ENCODE measurements around the gene EEF2K. TPM values are rescaled to one million over a fixed set of nuclear protein-coding genes. Genes with fewer than 3 reads are reported as not detected.
A peak's percentile ranks its signal among the peaks of the same experiment; 100 is the strongest.

EEF2K gene
- total and polyA plus RNA-seq, 2 donors (not counting 1 experiment from before 2014, with no cell fraction given), result 11.8 to 28.7 TPM

DNA sequence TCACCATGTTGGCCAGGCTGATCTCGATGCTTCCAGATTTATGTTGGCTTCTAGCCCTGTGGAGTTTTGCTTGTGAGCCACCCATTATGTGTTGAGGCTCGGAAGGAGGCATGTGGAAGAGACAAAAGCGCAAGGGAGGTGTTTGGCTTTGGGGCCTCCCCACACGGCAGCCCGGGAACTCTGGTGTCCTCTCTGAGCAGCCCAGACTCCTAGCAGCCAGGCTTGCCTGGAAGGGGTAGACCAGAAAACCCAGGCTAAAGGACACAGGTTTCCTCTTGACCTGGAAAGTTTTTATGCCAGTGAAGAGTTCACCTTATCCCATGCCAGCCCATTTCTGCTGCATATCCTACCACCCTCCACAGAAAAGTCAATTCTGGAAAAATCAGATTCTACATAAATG lies 22.7 kb upstream of the EEF2K start:
- Histone ChIP-seq H3K4me1 (ENCODE audit: control insufficient read depth in 2 of 2, insufficient read depth in 2 of 2, low read length in 2 of 2) (peaks cover 4 to 5% of the 10 kb centered on the region in 2 donors), H3K4me2 (replicated peaks; ENCODE audit: low read depth, low read length, poor library complexity, severe bottlenecking) (no peak overlapping the region), H3K27me3 (replicated peaks in 1 of 4; ENCODE audit: control extremely low read depth in 1 of 4, control insufficient read depth in 3 of 4, insufficient read depth in 4 of 4, low read length in 3 of 4) (no peaks in the 10 kb centered on the region), H3K27ac (ENCODE audit: low read length in 2 of 2) (no peak overlapping the region), H4K20me1 (ENCODE audit: control insufficient read depth, insufficient read depth, low read length, poor library complexity, severe bottlenecking) (no peaks in the 10 kb centered on the region), H3K79me2 (ENCODE audit: control insufficient read depth, insufficient read depth, low read length) (no peaks in the 10 kb centered on the region), H2AFZ (ENCODE audit: insufficient read depth, low read depth, low read length, poor library complexity, severe bottlenecking) (no peak overlapping the region), H3K36me3 (replicated peaks in 1 of 2; ENCODE audit: control extremely low read depth in 1 of 2, control insufficient read depth in 1 of 2, extremely low read depth in 1 of 2, insufficient read depth in 2 of 2, low read length in 1 of 2) (no peaks in the 10 kb centered on the region), H3K9ac (ENCODE audit: low read length) (no peak overlapping the region), H3K9me3 (ENCODE audit: control extremely low read depth in 1 of 3, control insufficient read depth in 2 of 3, insufficient read depth in 1 of 3, low read length in 2 of 3) (no peaks in the 10 kb centered on the region), H3K4me3 (ENCODE audit: control extremely low read depth in 1 of 5, extremely low read depth in 1 of 5, insufficient read depth in 1 of 5, low read depth in 2 of 5, low read length in 4 of 5) (no peak overlapping the region)
- 100% methylated on average over 4 of the region's 5 CpGs for WGBS (ENCODE audit: insufficient coverage)
- POLR2A ChIA-PET, result no interaction called here
- Mint-ChIP-seq H3K9me3 (ENCODE audit: insufficient read depth) (no peaks in the 10 kb centered on the region), H3K27ac (no peak overlapping the region), H3K27me3 (no peaks in the 10 kb centered on the region), H3K4me1 (peaks cover 4% of the 10 kb centered on the region), H3K4me3 (no peak overlapping the region)
- no peak for DNase-seq
- CTCF ChIA-PET, result interaction anchor here (0.6 to 1.1 kb wide), 2 partner anchors 109 to 629 kb away, joined by 3 read pairs; no protein-coding TSS in a partner anchor
- ATAC-seq (ENCODE audit: low read depth), result no peak
- TF ChIP-seq EZH2 (IDR thresholded peaks at IDR 0.05; ENCODE audit: borderline replicate concordance, insufficient read depth, low read depth, low read length, poor library complexity, severe bottlenecking), result no peak
- TF ChIP-seq, protein P1, sequence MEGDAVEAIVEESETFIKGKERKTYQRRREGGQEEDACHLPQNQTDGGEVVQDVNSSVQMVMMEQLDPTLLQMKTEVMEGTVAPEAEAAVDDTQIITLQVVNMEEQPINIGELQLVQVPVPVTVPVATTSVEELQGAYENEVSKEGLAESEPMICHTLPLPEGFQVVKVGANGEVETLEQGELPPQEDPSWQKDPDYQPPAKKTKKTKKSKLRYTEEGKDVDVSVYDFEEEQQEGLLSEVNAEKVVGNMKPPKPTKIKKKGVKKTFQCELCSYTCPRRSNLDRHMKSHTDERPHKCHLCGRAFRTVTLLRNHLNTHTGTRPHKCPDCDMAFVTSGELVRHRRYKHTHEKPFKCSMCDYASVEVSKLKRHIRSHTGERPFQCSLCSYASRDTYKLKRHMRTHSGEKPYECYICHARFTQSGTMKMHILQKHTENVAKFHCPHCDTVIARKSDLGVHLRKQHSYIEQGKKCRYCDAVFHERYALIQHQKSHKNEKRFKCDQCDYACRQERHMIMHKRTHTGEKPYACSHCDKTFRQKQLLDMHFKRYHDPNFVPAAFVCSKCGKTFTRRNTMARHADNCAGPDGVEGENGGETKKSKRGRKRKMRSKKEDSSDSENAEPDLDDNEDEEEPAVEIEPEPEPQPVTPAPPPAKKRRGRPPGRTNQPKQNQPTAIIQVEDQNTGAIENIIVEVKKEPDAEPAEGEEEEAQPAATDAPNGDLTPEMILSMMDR (IDR thresholded peaks at IDR 0.05), result no peak
- intact Hi-C loops (cut with micrococcal nuclease), result no loop called here

GRCh38 chr16:22183901-22184614 lies 22.0 kb upstream of the EEF2K start:
- Histone ChIP-seq H3K9me3 (ENCODE audit: control extremely low read depth in 1 of 3, control insufficient read depth in 2 of 3, insufficient read depth in 1 of 3, low read length in 2 of 3) (no peaks in the 10 kb centered on the region), H3K4me1 (ENCODE audit: control insufficient read depth in 2 of 2, insufficient read depth in 2 of 2, low read length in 2 of 2) (peaks cover 12% of the 10 kb centered on the region in 2 donors), H4K20me1 (ENCODE audit: control insufficient read depth, insufficient read depth, low read length, poor library complexity, severe bottlenecking) (no peaks in the 10 kb centered on the region), H3K4me3 (ENCODE audit: control extremely low read depth in 1 of 5, extremely low read depth in 1 of 5, insufficient read depth in 1 of 5, low read depth in 2 of 5, low read length in 4 of 5) (no peak overlapping the region), H2AFZ (ENCODE audit: insufficient read depth, low read depth, low read length, poor library complexity, severe bottlenecking) (no peak overlapping the region), H3K79me2 (ENCODE audit: control insufficient read depth, insufficient read depth, low read length) (no peaks in the 10 kb centered on the region), H3K4me2 (replicated peaks; ENCODE audit: low read depth, low read length, poor library complexity, severe bottlenecking) (no peak overlapping the region), H3K9ac (ENCODE audit: low read length) (no peak overlapping the region), H3K36me3 (replicated peaks in 1 of 2; ENCODE audit: control extremely low read depth in 1 of 2, control insufficient read depth in 1 of 2, extremely low read depth in 1 of 2, insufficient read depth in 2 of 2, low read length in 1 of 2) (no peaks in the 10 kb centered on the region), H3K27me3 (replicated peaks in 1 of 4; ENCODE audit: control extremely low read depth in 1 of 4, control insufficient read depth in 3 of 4, insufficient read depth in 4 of 4, low read length in 3 of 4) (no peaks in the 10 kb centered on the region), H3K27ac (ENCODE audit: low read length in 2 of 2) (no peak overlapping the region)
- Mint-ChIP-seq H3K27ac (no peak overlapping the region), H3K4me1 (peaks cover 11% of the 10 kb centered on the region), H3K9me3 (ENCODE audit: insufficient read depth) (no peaks in the 10 kb centered on the region), H3K4me3 (no peak overlapping the region), H3K27me3 (no peaks in the 10 kb centered on the region)
- peak; percentile 52 for DNase-seq
- ChIA-PET CTCF (interaction anchor here (0.6 to 6.7 kb wide), 5 partner anchors 12 to 630 kb away, joined by 3 to 53 read pairs (median 6); partner anchors contain the start of gene POLR3E), POLR2A (interaction anchor here (0.7 kb wide), 1 partner anchor 111 kb away, joined by 3 read pairs; no protein-coding TSS in a partner anchor)
- TF ChIP-seq, protein P1 (IDR thresholded peaks at IDR 0.05), result peak; percentile 56
- no peak for TF ChIP-seq EZH2 (IDR thresholded peaks at IDR 0.05; ENCODE audit: borderline replicate concordance, insufficient read depth, low read depth, low read length, poor library complexity, severe bottlenecking)
- intact Hi-C loops (cut with micrococcal nuclease), result loop anchor here (1.0 kb wide), 1 partner anchor 113 kb away; the partner anchor contains the start of gene POLR3E
- WGBS (ENCODE audit: insufficient coverage), result 95% methylated on average over 10 of the region's 11 CpGs
- peak; percentile 44 for ATAC-seq (ENCODE audit: low read depth)
